ENCODE measurements around the gene CCNY. TPM values are rescaled to one million over a fixed set of nuclear protein-coding genes. Genes with fewer than 3 reads are reported as not detected.

The CCNY gene
- total and polyA plus RNA-seq, 2 donors (not counting 1 experiment from before 2014, with no cell fraction given) = 34.1 to 64.9 TPM

DNA sequence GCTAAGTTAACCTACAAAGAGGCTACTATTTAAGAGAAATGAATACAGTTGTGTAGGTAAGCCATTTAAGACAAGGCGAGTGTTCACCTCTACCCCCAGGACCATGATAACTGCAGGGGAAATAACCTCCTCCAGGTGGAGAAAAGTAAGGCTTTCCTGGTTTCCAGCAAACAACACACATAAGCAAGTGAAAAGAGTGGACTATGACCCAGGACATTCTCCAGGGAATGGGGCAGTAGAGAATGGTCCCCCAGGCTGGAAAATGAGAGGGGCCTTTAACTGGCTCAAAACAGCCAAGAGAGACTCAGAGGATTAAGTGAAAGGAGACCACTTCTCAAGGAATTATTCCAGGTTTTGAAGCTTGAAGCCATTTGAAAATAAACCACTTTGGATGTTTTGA lies 167.8 kb downstream of the CCNY start:
- TF ChIP-seq EZH2 (IDR thresholded peaks at IDR 0.05; ENCODE audit: borderline replicate concordance, insufficient read depth, low read depth, low read length, poor library complexity, severe bottlenecking) (no peak), CTCF (IDR thresholded peaks at IDR 0.05) (no peak)
- Histone ChIP-seq H3K9me3 (ENCODE audit: control extremely low read depth in 1 of 3, control insufficient read depth in 2 of 3, insufficient read depth in 1 of 3, low read length in 2 of 3) (no peaks in the 10 kb centered on the region), H2AFZ (ENCODE audit: insufficient read depth, low read depth, low read length, poor library complexity, severe bottlenecking) (no peak overlapping the region), H3K4me1 (ENCODE audit: control insufficient read depth in 2 of 2, insufficient read depth in 2 of 2, low read length in 2 of 2) (peaks cover 28 to 31% of the 10 kb centered on the region in 2 donors), H3K9ac (ENCODE audit: low read length) (no peak overlapping the region), H3K4me3 (ENCODE audit: control extremely low read depth in 1 of 5, extremely low read depth in 1 of 5, insufficient read depth in 1 of 5, low read depth in 2 of 5, low read length in 4 of 5) (no peak overlapping the region), H3K4me2 (replicated peaks; ENCODE audit: low read depth, low read length, poor library complexity, severe bottlenecking) (no peak overlapping the region), H3K79me2 (ENCODE audit: control insufficient read depth, insufficient read depth, low read length) (peaks cover 82% of the 10 kb centered on the region), H3K27me3 (replicated peaks in 1 of 4; ENCODE audit: control extremely low read depth in 1 of 4, control insufficient read depth in 3 of 4, insufficient read depth in 4 of 4, low read length in 3 of 4) (no peaks in the 10 kb centered on the region), H4K20me1 (ENCODE audit: control insufficient read depth, insufficient read depth, low read length, poor library complexity, severe bottlenecking) (peaks cover 7% of the 10 kb centered on the region), H3K27ac (ENCODE audit: low read length in 2 of 2) (no peak overlapping the region), H3K36me3 (replicated peaks in 1 of 2; ENCODE audit: control extremely low read depth in 1 of 2, control insufficient read depth in 1 of 2, extremely low read depth in 1 of 2, insufficient read depth in 2 of 2, low read length in 1 of 2) (peaks cover 3 to 8% of the 10 kb centered on the region in 2 experiments)
- H3K27ac Mint-ChIP-seq = no peak overlapping the region
- H3K27me3 Mint-ChIP-seq = no peaks in the 10 kb centered on the region
- no peaks in the 10 kb centered on the region for H3K9me3 Mint-ChIP-seq (ENCODE audit: insufficient read depth)
- no peak overlapping the region for H3K4me3 Mint-ChIP-seq
- H3K4me1 Mint-ChIP-seq = peaks cover 44% of the 10 kb centered on the region
- CTCF ChIA-PET = interaction anchor here (0.7 kb wide), 1 partner anchor 9 kb away, joined by 5 read pairs; no protein-coding TSS in a partner anchor
- DNase-seq = no peak
- POLR2A ChIA-PET = no interaction called here
- no peak for ATAC-seq (ENCODE audit: low read depth)
- no CpG with 5 or more reads among the region's 1 CpG for WGBS (ENCODE audit: insufficient coverage)
- intact Hi-C loops (cut with micrococcal nuclease) = loop anchor here (10.0 kb wide), 2 partner anchors 49 to 89 kb away; no protein-coding TSS in a partner anchor

DNA sequence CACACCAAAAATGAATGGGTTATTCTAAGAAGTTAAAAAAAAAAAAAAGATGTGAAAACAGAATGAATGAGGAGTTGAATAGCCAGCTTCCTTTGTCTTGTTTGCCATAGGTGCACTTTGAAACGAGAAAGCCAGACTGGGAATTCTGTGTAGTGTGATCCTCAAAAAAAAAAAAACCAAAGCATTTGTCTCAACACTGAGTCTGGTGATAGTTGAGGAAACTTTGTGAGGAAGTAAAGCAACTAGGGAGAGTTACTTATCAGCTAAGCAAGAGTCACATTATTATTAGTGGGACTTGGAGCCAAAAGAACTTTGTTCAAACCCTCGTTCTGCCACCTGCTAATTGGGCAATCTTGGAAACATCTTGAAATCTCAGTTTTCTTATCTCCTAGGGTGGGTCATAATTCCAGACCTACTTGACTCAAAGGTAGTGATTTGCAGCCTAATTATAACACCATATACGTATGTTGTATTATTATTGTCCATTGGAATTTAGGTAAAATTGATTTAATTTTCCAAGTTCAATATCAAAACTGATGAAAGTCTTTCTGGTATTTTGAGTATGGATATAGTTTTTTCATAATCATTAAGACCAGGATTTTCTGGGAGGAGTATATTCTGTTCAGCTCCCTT lies 169.0 kb downstream of the CCNY start:
- H3K27ac Mint-ChIP-seq = no peak overlapping the region

More for the DNA sequence above, 169.0 kb downstream of the CCNY start:
- H3K36me3 ChIP-seq (replicated peaks in 1 of 2; ENCODE audit: control extremely low read depth in 1 of 2, control insufficient read depth in 1 of 2, extremely low read depth in 1 of 2, insufficient read depth in 2 of 2, low read length in 1 of 2) = peaks cover 3 to 8% of the 10 kb centered on the region in 2 experiments
- Mint-ChIP-seq H3K4me3 (no peak overlapping the region), H3K9me3 (ENCODE audit: insufficient read depth) (no peaks in the 10 kb centered on the region), H3K4me1 (peaks cover 43% of the 10 kb centered on the region), H3K27me3 (no peaks in the 10 kb centered on the region)
- H3K4me2 ChIP-seq (replicated peaks; ENCODE audit: low read depth, low read length, poor library complexity, severe bottlenecking) = no peak overlapping the region
- peaks cover 0 to 6% (median 0%) of the 10 kb centered on the region in 3 donors for H3K9me3 ChIP-seq (ENCODE audit: control extremely low read depth in 1 of 3, control insufficient read depth in 2 of 3, insufficient read depth in 1 of 3, low read length in 2 of 3)
- intact Hi-C loops (cut with micrococcal nuclease) = loop anchor here (10.0 kb wide), 2 partner anchors 51 to 91 kb away; no protein-coding TSS in a partner anchor
- CTCF ChIA-PET = interaction anchor here (0.6 to 0.7 kb wide), 2 partner anchors 9 to 857 kb away, joined by 3 to 5 read pairs; no protein-coding TSS in a partner anchor
- H2AFZ ChIP-seq (ENCODE audit: insufficient read depth, low read depth, low read length, poor library complexity, severe bottlenecking) = no peak overlapping the region
- TF ChIP-seq EZH2 (IDR thresholded peaks at IDR 0.05; ENCODE audit: borderline replicate concordance, insufficient read depth, low read depth, low read length, poor library complexity, severe bottlenecking) = no peak
- TF ChIP-seq CTCF (IDR thresholded peaks at IDR 0.05) = no peak
- no peak for DNase-seq
- H3K4me3 ChIP-seq (ENCODE audit: control extremely low read depth in 1 of 5, extremely low read depth in 1 of 5, insufficient read depth in 1 of 5, low read depth in 2 of 5, low read length in 4 of 5) = no peak overlapping the region
- WGBS (ENCODE audit: insufficient coverage) = no CpG with 5 or more reads among the region's 3 CpGs
- POLR2A ChIA-PET = no interaction called here
- no peak for ATAC-seq (ENCODE audit: low read depth)
- peaks cover 7% of the 10 kb centered on the region for H4K20me1 ChIP-seq (ENCODE audit: control insufficient read depth, insufficient read depth, low read length, poor library complexity, severe bottlenecking)
- H3K79me2 ChIP-seq (ENCODE audit: control insufficient read depth, insufficient read depth, low read length) = peaks cover 79% of the 10 kb centered on the region
- no peak overlapping the region for H3K9ac ChIP-seq (ENCODE audit: low read length)
- H3K4me1 ChIP-seq (ENCODE audit: control insufficient read depth in 2 of 2, insufficient read depth in 2 of 2, low read length in 2 of 2) = peaks cover 29 to 31% of the 10 kb centered on the region in 2 donors
- H3K27me3 ChIP-seq (replicated peaks in 1 of 4; ENCODE audit: control extremely low read depth in 1 of 4, control insufficient read depth in 3 of 4, insufficient read depth in 4 of 4, low read length in 3 of 4) = no peaks in the 10 kb centered on the region
- H3K27ac ChIP-seq (ENCODE audit: low read length in 2 of 2) = no peak overlapping the region
